ENCODE data around the gene MMADHC.

- no peak for TF ChIP-seq EZH2 (IDR thresholded peaks at IDR 0.05; ENCODE audit: insufficient read depth, poor library complexity, severe bottlenecking)
- no peak for TF ChIP-seq EZH2phosphoT487 (IDR thresholded peaks at IDR 0.05; ENCODE audit: insufficient read depth, low read depth)
Observed at GRCh38 chr2:149559341-149560068, 28.1 kb downstream of the MMADHC start.

Data from GM23248 (cell line).